D721Med (cell line): ENCODE data around the gene SPATA25.

Experiments
- DNase-seq: peaks from one replicate; pipeline ENCODE4 v3.0.0; 2011; ENCODE audit warnings: low spot score; ENCODE audit not compliant: insufficient read length
- FAIRE-seq: peaks from 2 replicates; lab custom pipeline; 2011; peaks lifted over from hg19 to GRCh38; lab: Jason Lieb, UNC
- TF ChIP-seq, protein P1 (sequence below): IDR thresholded peaks from 2 replicates; pipeline ENCODE4 v1.5.1; 2012; ENCODE audit warnings: mild to moderate bottlenecking, control low read depth; ENCODE audit not compliant: insufficient read depth; ENCODE audit errors: missing control alignments

SPATA25 gene

DNA sequence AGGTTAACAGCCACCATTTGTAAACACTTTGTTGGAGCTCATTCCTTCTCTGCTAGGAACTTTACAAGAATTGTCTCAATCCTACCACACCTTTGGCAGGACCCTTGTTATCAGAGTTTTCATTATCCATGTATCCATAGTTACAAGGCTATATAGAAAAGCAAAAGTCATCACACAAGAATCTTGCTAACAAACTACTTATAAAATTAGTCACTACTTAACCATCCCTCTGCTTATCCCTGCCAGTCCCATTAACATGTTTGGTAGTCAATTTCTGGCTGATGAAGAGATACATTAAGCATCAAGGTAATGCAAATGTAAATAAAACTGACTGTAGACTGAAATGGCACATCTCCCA is 19.6 kb downstream of the SPATA25 start:
- FAIRE-seq (no peak), DNase-seq (no peak)
- TF ChIP-seq, protein P1, sequence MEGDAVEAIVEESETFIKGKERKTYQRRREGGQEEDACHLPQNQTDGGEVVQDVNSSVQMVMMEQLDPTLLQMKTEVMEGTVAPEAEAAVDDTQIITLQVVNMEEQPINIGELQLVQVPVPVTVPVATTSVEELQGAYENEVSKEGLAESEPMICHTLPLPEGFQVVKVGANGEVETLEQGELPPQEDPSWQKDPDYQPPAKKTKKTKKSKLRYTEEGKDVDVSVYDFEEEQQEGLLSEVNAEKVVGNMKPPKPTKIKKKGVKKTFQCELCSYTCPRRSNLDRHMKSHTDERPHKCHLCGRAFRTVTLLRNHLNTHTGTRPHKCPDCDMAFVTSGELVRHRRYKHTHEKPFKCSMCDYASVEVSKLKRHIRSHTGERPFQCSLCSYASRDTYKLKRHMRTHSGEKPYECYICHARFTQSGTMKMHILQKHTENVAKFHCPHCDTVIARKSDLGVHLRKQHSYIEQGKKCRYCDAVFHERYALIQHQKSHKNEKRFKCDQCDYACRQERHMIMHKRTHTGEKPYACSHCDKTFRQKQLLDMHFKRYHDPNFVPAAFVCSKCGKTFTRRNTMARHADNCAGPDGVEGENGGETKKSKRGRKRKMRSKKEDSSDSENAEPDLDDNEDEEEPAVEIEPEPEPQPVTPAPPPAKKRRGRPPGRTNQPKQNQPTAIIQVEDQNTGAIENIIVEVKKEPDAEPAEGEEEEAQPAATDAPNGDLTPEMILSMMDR, result no peak

DNA sequence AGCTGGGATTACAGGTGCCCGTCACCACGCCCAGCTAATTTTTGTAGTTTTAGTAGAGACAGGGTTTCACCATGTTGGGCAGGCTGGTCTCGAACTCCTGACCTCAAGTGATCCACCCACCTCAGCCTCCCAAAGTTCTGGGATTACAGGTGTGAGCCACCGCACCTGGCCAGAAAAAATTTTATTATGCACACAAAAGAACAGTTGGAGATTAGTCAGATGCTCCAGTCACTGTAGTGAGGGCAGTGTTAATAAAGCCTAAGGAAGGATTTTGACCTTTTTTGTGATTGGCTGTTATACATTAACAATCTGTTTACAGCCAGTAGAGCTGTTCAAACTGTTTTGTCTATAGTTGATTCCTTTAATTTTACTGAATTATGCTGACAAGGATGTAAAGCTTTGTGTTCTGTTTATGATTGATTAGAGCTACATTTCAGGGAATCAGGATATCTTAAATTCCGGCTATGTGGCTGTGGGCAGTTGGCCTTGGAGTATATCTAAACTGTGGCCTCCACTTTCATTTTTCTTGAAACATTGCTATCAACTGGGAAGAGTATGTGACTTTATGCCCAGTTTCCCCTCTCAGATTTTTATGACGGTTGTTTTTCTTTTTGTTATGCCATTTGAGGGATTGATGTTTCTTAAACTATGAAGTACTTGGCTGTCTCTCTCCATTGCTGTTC is 20.1 kb downstream of the SPATA25 start:
- DNase-seq (no peak), FAIRE-seq (no peak)
- TF ChIP-seq, protein P1, result no peak

DNA sequence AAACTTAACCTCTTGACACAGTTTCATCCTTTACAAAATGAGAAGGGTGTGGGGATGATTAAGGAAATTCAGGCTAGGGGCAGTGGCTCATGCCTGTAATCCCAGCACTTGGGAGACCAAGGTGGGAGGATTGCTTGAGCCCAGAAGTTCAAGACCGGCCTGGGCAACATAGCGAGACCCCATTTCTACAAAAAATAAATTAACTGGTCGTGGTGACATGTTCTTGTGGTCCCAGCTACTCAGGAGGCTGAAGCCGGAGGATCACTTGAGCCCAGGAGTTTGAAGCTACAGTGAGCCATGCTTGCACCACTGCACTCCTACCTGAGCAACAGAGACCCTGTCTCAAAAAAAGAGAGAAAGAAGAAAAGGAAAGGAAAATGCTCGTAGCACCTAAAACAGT is 21.0 kb downstream of the SPATA25 start:
- FAIRE-seq (no peak), DNase-seq (no peak)
- TF ChIP-seq, protein P1, result no peak

DNA sequence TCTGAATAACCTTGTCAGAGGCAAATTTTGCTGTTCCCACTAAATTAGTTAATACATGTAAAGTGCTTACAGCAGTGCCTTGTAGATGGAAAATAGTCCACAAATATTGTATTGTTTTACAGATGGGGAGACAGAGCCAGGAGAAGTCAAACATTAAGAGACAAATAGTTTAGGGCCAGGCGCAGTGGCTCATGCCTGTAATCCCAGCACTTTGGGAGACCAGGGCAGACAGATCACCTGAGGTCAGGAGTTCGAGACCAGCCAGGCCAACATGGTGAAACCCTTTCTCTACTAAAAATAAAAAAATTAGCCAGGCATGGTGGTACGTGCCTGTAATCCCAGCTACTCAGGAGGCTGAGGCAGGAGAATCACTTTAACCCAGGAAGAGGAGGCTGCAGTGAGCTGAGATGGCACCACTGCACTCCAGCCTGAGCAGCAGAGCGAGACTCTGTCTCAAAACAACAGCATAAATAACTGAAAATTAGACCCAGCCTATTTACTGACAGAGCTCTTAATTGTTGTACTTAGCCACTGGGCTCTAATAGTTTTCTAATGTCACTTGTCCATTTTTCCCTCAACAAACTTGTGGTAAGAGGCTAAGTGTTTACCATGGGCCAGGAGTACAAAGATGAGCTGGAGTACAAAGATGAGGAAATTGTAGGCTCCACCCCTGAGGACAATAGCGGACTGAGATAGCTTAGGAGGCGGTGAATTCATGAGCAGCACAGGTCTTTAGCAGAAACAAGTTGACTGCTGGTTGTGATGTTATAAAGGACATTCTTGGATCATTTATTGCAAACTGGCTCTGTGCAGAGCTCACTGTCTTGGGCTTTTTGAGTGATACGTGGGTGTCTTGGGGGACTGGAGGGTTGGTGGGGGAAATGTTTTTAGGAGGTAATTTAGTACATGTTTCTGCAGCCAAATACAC is 23.6 kb downstream of the SPATA25 start:
- TF ChIP-seq, protein P1, result no peak
- FAIRE-seq (no peak), DNase-seq (no peak)

DNA sequence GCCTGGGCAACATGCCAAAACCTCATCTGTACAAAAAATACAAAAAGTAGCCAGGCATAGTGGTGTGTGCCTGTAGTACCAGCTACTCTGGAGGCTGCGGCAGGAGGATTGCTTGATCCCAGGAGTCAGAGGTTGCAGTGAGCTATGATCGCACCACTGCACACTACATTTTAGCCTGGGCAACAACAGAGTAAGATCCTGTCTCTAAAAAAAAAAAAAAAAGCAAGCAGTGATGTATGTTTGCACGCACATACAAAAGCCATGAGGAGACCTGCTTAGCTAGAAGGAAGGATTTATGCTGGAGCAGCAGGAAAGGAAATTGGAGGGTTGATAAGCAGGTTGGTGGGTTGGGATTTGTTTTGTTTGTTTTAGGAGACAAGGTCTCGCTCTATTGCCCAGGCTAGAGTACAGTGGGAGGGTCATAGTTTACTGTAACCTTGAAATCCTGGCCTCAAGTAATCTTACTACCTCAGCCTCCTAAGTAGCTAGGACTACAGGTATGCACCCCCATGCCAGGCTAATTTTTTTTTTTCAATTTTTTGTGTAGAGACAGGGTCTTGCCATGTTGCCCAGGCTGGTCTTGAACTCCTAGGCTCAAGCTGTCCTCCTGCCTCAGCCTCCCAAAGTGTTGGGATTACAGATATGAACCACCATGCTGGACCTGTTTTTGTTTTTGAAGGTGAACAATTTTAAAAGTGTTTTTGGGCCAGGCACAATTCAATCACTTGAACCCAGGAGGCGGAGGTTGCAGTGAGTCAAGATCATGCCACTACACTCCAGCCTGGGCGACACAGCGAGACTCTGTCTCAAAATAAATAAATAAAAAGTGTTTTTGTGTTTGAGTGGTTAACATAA is 26.0 kb downstream of the SPATA25 start:
- FAIRE-seq (no peak), DNase-seq (no peak)
- TF ChIP-seq, protein P1, result no peak

DNA sequence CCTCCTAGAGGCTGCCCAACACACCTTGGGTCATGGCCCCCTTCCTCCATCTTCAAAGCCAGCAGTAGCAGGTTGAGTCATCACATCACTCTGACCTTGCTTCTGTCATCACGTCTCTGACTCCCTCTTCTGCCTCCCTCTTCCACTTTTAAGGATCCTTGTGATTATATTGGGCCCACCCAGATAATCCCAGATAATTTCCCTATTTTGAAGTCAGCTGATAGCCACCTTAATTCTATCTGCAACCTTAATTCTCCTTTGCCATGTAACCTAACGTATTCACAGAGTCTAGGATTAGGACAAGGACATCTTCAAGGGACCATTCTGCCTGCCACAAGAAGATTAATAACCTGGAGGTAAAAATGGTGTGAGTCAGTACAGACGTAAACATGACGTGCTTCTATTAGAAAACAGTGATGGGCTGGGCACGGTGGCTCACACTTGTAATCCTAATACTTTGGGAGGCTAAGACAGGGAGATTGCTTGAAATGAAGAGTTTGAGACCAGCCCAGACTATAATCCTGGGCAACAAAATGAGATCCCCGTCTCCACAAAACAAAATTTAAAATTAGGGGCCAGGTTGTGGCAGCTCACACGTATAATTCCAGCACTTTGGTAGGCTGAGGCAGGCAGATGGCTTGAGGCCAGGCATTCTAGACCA is 26.7 kb downstream of the SPATA25 start:
- TF ChIP-seq, protein P1, result no peak
- no peak for DNase-seq
- no peak for FAIRE-seq
